EH (cell line): ENCODE data around the gene PRODH2.
A peak's percentile ranks its signal among the peaks of the same experiment; 100 is the strongest.

Experiments
- DNase-seq: peaks from one replicate; pipeline ENCODE4 v3.0.0-alpha.2; 2015; ENCODE audit warnings: low read depth

PRODH2 gene

DNA sequence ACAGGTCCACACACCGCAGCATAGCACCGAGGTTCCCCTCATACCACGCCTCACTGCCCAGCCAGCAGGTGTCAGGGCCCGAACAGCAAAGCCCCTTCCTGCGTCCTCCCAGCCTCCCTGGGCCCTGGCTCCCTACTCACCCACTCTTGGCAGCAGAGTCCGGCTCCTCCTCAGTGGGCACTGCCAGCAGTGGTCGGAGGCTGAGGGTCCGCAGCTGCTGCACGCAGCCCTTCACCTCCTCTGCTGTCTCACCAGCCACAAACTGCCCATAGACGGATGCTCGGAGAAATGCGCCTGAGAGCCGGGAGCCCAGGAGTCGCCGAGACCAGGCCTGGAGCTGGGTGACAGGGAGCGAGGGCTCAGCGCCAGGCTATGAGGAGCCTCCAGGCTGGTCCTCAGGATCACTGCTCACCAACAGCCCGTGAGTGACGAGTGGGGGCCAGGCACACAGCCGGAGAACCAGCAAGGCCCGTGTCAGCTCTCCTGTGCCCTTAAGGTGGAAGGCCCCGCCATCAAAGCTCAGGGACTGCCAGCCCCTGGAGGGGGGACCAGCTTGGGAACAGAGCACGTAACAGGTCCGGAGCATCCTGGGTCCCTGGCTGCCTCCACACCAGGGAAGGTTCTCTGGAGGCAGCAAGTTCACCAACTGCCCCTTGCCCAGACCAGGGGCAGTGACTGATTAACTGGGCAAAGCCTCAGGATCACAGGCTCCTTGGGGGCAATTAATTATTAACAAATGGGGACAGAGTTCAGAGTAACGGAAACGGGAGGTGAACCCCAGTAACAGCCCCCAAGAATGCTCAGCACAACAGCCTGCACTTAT, at the start of gene PRODH2:
PRODH2 (minus strand) TSS at position 626 of the 823 bp plus-strand sequence; CDS start at position 586, 40 bp downstream.
- DNase-seq: no peak

DNA sequence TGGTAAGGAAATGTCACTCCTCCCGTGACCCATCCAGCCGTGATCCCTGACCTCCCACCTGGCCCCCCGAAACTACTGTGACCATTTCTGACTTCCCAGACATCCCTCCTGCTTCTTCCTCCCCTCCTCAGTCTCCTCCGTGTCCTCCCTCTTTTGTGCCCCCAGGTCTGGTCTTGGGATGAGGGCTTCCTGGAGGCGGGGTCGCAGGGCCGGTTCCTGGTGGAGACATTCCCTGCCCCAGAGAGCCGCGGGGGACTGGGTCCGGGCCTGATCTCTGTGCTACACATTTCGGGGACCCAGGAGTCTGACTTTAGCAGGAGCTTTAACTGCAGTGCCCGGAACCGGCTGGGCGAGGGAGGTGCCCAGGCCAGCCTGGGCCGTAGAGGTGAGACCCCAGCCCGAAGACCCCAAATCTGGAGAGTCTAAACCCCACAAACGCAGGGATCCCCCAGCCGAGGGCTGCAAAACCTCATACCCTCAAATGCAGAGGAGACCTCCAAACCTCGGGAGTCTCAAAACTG, 49.1 kb upstream of the PRODH2 start:
- DNase-seq: no peak

DNA sequence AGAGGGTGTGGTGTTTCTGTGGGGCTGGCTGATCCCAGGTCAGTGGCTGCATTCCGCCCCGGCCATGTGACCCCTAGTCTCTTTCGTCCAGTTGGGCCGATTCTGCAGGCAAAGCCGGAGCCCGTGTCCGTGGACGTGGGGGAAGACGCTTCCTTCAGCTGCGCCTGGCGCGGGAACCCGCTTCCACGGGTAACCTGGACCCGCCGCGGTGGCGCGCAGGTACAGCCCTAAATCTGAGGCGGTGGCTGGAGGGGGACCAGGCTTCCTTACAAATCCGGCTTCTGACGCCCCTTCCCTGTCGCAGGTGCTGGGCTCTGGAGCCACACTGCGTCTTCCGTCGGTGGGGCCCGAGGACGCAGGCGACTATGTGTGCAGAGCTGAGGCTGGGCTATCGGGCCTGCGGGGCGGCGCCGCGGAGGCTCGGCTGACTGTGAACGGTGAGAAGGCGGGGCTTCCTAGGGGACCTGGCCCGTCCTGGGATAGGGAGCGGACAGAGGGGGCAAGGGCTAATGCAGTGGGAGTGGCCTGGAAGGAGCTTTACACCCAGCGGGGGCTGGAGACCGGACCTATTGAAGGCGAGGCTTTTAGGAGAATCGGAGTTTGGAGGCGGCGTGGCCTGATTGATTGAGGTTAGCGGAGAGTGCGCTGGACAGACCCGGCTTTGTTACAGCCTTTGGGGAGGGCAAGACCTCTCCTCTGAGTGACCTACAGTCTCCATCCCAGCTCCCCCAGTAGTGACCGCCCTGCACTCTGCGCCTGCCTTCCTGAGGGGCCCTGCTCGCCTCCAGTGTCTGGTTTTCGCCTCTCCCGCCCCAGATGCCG, 48.4 kb upstream of the PRODH2 start:
- DNase-seq: peak; percentile 16

- DNase-seq: no peak
Observed at GRCh38 chr19:35860436-35860817, 47.8 kb upstream of the PRODH2 start.

- DNase-seq: no peak
Observed at GRCh38 chr19:35859414-35859813, 46.8 kb upstream of the PRODH2 start.

DNA sequence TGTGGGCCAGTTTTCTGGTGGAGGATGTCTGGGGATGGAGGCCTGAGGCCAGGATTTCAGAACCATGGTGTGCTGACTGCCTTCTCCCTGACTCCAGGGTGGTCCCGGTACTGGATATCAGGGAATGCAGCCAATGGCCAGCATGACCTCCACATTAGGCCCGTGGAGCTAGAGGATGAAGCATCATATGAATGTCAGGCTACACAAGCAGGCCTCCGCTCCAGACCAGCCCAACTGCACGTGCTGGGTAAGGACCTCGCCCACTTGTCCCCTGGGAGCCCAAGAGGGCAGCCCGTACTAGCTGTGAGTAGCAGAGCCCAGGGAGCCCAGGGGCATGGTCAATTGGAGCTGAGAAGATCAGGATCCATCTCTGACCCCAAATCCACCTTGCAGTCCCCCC, 45.7 kb upstream of the PRODH2 start:
- DNase-seq: no peak

DNA sequence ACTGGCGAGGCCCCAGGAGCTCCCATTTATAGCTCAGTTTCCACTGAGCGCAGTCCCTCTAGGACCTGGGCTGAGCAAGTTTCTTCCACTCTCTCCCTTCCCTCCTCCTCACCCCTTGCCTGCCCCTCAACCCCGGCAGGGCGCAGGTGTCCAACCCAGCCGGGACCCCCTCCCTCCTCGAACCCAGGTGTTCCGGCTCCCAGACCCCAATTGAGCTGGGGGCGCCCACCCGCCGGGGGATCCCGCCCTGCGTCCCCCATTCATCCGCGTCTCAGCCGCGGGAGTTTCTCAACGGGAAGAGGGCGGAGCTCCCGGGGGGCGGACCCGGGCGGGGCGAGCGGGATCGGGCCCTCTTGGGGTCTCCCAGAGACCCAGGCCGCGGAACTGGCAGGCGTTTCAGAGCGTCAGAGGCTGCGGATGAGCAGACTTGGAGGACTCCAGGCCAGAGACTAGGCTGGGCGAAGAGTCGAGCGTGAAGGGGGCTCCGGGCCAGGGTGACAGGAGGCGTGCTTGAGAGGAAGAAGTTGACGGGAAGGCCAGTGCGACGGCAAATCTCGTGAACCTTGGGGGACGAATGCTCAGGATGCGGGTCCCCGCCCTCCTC, 44.0 kb upstream of the PRODH2 start, which contains the start of gene KIRREL2:
KIRREL2 (plus strand) TSS at position 366 of the 604 bp plus-strand sequence; CDS start at position 575, 209 bp downstream.
- DNase-seq: no peak

- no peak for DNase-seq
Observed at GRCh38 chr19:35853038-35853756, 40.6 kb upstream of the PRODH2 start.

GRCh38 chr19:35852029-35852780, 39.6 kb upstream of the PRODH2 start, which contains the start of gene NPHS1:
TSS of gene NPHS1 (minus strand) at chr19:35852504. CDS start at chr19:35851837, 667 bp downstream.
- DNase-seq: no peak

DNA sequence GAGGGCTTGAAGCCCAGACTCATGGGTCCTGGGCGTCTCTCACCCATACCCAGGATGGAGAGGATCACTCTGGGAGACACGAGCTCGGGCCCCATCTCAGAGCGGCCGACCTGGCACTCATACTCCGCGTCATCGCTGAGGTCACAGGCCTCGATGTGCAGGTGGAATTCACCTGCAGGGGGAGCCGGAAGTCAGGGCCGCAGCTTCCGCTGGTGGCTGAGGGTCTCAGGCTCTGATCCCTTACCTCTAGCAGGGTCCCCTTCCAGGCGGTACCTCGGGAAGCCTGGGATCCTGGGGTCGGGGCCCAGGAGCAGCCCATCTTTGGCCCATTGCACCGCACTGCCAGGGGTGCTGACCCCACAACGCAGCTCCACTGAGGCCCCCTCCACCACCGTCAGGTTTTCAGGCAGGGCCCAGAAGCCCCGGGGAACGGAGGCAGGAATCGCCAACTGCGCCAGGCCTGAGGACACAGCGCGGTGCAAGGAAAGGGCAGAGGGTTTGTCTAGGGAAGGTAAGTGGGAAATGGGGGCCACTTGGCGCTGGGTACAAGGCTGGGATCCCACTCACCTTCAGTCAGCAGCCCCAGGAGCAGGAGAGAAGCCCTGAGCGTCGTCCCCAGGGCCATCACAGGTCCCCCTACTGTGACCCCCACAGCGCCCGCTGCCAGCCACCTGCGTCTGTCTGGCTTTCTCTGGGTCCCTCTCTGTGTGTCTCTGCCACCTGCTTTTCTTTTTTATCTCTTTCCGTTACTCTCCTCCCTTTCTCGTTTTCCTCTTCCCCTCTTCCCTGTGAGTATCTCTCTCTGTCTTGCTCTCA, 38.8 kb upstream of the PRODH2 start:
- DNase-seq: no peak

DNA sequence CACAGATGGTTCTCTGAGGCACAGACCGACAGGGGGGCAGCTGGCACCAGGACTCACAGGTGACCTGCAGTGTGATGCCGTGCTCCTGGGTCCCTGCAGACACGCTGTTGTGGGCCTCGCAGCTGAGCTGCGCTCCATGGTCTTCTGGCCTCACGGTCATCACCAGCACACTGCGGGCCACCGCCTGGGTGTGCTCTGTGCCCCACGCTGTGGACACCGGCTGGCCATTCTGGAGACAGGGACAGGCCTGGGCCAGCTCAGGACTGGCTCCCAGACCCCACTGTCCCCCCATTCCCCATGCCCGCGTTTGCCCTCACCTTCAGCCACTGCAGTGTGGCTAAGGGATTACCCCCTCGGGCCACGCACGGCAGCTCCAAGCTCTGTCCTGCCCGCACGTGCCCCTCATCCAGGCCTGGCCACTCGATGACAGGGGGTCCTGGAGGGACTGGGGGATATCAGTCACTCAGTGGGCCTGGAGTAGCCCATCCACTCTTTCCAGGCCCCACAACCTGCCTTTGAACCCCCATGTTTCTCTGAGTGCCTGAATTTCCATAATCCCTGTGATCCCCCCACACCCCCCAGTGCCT, 36.4 kb upstream of the PRODH2 start:
- no peak for DNase-seq

GRCh38 chr19:35848486-35848885, 35.8 kb upstream of the PRODH2 start:
- DNase-seq: no peak

- no peak for DNase-seq
Observed at GRCh38 chr19:35847911-35848310, 35.3 kb upstream of the PRODH2 start.

DNA sequence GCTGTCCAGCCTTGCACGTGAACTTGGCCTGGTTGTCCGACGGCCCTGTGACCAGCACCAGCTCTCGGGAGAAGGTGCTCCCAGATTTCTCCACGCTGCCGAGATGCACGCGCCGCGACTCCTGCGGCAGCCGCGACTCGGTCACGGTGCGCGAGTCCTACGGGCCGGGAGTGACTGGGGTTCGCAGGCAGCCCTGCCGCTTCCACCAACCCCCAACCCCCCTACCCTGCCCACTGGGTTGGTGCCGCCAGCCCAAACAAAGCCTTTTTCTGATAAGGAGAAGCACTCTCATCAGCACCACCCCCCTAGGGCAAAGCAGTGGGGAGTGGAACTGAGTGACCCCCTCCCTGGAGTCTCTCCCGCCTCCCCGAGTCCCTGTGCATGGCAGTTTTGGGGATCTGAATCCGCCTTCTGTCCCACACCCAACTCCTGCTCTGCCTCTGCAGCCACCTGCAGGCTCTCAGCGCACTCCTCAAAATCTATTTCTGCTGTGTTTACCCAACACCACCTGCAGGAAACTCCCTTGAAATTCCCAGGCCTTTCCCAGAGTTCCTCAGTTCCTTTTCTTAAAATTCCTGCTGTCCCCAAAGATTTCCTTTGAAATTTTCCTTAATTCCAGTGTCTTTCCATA, 33.5 kb upstream of the PRODH2 start:
- no peak for DNase-seq

DNA sequence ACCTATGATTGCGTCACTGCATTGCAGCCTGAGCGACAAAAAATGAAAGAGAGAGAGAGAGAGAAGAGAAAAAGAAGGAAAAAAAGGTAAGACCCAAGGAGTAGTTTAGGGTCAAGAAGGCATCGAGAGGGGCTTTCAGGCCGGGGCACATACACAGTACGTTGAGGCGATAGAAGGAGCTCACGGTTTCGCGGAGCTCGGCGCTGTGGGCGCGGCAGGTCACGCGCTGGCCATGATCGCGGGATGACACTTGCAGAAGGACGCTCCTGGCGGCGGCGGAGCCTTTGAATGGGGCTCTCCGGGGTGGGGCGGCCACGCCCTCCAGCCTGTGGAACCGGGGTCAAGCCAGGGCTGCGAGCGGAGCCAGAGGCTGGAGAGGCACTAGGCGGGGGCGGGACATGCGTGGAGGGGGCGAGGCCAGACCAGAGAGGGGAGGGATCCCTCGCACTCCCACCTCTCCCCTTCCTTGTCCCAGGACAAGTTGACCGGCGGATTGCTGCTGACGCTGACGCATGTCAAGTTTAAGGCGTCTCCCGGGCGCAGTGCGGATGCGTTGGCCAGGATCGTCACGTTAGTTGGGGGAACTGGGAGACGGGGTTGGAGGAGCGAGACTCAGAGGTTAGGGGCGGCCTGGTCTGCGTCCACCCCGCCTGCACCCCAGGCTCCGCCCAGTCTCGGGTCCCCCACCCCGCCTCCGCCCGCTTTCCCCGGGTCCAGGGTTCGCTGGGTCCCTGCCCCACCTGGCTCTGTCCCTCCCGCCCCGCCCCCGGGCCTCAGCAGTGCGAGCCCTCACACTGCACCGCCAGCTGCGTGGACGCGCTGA, 32.8 kb upstream of the PRODH2 start:
- DNase-seq: no peak

DNA sequence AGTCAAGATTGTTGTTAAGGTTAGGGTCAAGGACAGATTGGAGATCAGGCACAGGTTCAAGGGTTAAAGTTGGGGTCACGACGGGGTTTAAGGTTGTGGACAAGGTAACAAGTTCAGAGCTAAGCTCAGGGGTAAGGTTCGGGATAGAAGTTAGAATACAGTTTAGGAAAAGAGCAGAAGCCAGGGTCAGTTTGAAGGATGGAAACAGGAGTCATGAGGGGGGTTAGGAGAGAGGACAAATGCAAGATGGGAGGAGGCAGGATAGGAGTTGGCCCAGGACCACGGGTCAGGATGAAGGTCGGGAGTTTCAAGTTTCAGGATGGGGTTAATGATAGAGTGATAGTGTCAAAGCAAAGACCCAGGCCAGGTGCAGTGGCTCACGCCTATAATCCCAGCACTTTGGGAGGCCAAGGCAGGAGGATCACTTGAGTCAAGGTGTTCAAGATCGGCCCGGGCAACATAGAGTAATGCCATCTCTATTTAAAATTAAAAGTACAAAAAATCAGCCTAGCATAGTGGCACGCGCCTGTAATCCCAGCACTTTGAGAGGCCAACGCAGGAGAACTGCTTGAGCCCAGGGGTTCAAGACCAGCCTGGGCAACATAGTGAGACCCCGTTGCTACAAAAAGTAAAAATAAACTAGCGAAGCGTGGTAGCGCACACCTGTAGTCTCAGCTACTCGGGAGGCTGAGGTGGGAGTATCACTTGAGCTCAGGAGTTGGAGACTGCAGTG, 32.0 kb upstream of the PRODH2 start:
- DNase-seq: no peak

- peak; percentile 32 for DNase-seq
Observed at GRCh38 chr19:35843676-35844481, 31.2 kb upstream of the PRODH2 start.
